NCI-H2081 treated with DMSO at 0.1 percent for 48 hours (cell line): ENCODE data around the gene NDUFA9.

ENCODE experiments used
- DNase-seq: peaks from one replicate; lab custom pipeline; 2025; lab: John Stamatoyannopoulos, UW

The NDUFA9 gene

DNA sequence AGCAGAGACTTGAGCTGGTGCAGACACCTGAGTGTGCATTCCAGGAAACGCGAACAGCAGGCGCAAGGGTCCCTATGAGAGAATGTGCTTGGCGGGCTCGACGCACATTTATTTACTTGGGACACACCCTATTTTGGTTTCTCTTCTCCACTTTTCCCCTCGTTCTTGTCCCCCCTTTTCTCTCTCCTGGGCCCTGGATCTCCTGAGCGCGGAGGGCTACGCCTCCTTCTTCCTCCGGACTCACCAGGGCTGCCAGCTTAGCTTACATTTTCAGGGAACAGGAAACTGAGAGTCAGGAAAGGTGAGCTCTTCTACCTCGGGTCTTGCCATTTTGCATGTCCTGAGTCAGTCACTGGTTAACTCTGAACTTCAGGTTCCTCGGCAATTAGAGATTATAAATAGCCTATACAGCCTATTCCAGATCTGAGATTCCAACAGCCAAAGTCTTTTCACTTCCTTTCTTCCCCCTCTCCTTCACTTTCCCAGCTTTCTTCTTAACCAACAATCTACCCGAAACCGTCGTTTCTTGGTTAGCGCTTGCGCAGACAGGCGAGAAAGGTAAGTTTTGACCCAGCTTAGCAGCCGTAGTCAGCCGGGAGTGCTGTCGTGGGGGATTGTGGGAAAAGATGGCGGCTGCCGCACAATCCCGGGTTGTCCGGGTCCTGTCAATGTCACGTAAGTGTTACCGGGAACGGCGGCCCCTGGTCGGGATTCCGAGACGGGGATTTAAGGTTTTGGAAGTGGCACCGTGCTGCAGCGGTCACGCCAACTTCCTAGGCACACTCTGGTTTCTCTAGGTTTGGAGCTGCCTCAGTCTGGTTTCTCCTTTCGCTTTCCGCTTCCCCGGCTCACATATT is at the start of gene NDUFA9, which contains the start of gene AKAP3:
TSS of gene NDUFA9 (plus strand) at position 614 of the 857 bp plus-strand sequence. CDS start at position 627, 13 bp downstream.
TSS of gene AKAP3 (minus strand) at position 551 of the 857 bp plus-strand sequence. CDS start 10,855 bp downstream, outside the sequence.
- DNase-seq, result peak; percentile 43

- no peak for DNase-seq
Measured at GRCh38 chr12:4603421-4603820, 45.5 kb upstream of the NDUFA9 start.

GRCh38 chr12:4603946-4604345 is 45.0 kb upstream of the NDUFA9 start:
- DNase-seq, result no peak

GRCh38 chr12:4604684-4605193 is 44.2 kb upstream of the NDUFA9 start:
- DNase-seq, result peak; percentile 24

DNA sequence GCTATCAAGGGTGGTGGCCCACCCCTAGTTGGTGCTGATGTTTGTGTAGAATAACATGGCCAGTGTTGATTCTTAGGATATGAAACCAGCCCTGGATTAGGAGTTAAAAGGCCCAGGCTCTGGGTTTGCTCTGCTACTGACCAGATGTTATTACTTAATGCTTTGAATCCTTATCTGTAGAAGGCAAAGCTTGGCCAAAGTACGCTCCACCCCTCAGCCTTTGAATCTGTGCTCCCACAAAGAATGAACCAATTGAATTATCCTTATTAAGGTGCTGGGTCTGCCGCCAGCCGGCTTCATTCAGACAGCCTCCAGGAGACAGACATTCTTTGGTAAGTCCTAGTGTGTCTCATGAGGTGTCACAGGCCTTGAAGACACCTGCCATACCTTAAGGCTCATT is 41.9 kb upstream of the NDUFA9 start:
- DNase-seq, result no peak

GRCh38 chr12:4609071-4609470 is 39.8 kb upstream of the NDUFA9 start:
- DNase-seq, result no peak

DNA sequence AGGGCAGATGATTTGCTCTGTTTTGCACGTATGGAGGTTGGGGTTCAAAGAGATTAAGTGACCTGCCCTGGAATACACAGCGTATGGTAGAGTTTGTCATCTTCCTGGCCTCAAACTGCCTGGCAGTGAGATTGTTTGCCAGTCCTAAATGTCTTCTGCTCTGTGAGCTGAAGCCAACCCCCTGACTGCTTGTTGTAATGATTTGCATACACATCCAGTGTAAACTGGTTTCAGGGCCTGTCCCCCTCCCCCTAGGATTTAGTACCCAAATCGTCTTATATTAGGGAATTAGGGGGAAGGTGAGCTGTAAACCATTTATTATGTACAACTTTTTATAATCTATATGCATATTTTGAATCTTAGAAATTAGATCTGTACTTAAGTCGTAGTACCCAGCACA is 38.4 kb upstream of the NDUFA9 start:
- DNase-seq, result no peak

- DNase-seq, result no peak
Measured at GRCh38 chr12:4615667-4616066, 33.2 kb upstream of the NDUFA9 start.

GRCh38 chr12:4621511-4621910 is 27.4 kb upstream of the NDUFA9 start:
- no peak for DNase-seq

DNA sequence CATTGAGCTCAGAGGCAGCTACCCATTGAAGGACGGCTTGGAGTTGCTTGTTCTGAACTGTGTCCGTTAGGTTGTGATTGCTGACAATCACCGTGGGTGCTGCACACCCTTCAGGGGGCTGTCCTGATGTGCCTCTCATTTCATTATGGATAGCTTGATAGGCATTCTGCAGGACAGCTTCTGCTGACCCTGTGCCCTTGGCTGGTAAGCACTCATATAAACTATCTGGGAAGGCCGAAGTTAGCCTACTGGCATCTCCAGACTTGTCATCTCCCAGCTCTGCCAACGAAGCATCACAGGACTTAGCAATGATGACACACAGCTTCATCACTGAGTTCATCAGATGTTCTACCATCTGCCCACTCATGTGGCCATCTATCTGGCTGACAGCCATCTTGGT is 22.4 kb upstream of the NDUFA9 start:
- no peak for DNase-seq

GRCh38 chr12:4628406-4628805 is 20.5 kb upstream of the NDUFA9 start:
- DNase-seq, result no peak

- DNase-seq, result no peak
Measured at GRCh38 chr12:4630262-4630661, 18.7 kb upstream of the NDUFA9 start.

DNA sequence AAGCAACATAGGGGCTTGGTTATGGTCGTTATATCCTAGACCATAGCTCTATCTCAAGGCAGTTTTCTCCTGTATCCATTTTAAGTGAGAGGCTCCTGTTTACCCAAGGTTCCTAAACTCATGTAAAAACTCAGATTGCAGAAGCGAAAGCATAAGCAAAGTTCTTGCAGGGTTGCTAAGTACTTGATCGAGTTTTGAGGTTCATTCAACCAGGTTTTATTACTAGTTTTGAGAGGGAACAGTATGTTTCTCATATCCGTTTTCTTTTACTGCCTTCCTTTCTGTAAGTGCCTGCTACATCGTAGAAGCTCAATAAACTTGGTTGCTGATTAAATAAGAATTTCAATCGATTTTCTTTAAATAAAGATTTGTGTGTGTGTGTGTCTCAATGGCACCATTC is 5.2 kb upstream of the NDUFA9 start:
- no peak for DNase-seq

DNA sequence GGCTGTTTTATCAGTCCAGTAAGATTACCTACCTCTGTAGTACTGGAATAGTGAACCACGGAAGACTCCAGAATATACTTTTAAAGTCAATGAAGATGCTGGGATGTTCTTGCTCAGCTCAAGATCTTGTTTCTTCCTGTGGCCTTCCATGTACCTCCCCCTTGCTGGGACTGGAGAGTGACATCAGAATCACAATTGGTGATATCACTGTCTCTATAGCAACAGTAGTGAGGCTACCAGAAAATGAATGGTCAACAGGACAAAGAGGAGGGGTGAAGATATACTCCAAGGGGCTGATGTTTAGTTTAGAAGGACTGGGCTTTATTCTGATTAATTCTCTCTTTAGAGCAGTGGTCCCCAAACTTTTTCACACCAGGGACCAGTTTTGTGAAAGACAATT is 3.9 kb upstream of the NDUFA9 start:
- DNase-seq, result no peak

DNA sequence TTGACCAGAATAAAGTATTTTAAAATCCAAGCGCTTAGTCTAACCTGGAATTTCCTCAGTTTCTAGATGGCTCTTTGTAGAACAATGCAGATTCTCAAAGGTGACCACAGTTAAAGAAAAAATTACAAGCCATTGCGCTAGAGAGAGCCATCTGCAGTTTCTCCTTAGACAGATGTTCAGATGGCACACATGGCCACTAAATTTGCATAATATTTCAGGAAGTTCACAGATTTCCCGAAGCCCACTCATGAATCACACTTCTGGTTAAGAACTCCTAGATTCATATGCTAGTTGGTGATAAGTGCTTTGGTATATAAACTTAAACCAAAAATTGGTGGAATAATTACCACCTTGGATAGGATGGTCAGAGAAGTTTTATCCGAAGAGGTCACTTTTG is 812 bp upstream of the NDUFA9 start:
- no peak for DNase-seq

DNA sequence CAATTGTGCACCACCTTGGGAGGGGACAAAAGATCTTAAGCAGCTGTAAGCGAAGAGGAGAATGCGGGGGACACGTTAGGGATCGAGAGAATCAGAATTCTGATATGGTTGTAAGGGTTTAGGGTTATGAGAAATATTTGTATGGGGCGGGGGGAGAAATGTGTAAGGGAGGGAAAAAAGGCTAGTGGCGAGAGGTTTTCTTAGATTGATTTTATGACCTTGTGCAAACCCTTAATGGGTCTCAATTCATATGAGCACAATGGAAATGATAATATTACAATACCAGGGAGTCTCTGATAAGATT is 396 bp downstream of the NDUFA9 start:
- no peak for DNase-seq

DNA sequence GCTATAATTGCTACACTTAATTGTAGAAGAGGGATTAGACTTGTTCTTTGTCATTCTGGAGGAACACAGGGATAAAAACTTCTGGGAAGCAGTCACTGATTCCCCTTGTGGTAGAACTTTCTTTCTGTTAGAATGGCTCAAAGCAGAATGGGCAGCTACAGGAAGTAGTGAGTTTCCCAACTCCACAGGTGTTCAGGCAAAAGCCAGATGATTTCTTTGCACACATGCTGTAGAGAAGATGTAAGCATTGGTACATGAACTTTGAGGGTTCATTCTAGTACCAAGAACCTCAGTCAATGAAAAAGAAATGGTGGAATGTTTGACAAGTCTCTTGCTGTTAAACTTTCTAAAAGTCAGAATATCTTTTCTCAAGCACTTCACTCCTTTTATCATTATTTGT is 4.3 kb downstream of the NDUFA9 start:
- DNase-seq, result no peak

GRCh38 chr12:4653691-4654090 is 4.8 kb downstream of the NDUFA9 start:
- no peak for DNase-seq

- DNase-seq, result no peak
Measured at GRCh38 chr12:4663971-4664505, 15.1 kb downstream of the NDUFA9 start.

GRCh38 chr12:4665236-4665635 is 16.3 kb downstream of the NDUFA9 start:
- no peak for DNase-seq

- no peak for DNase-seq
Measured at GRCh38 chr12:4679711-4680110, 30.8 kb downstream of the NDUFA9 start.

DNA sequence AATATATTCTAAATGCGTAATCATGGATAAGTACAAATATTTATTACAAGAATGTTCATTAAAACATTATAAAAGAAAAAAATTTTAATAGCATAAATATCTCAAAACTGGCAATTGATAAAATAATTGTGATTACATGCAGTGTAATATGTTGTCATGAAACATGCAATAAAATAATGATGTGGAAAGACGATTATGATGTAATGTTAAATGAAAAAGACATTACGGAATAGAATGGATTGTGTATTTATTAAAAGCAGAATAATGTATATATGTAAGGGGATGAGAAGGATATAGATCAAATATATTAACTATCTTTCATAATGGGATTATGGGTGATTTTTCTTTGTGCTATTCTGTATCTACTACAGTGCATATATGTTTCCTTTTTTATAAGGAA is 32.8 kb downstream of the NDUFA9 start:
- DNase-seq, result no peak

DNA sequence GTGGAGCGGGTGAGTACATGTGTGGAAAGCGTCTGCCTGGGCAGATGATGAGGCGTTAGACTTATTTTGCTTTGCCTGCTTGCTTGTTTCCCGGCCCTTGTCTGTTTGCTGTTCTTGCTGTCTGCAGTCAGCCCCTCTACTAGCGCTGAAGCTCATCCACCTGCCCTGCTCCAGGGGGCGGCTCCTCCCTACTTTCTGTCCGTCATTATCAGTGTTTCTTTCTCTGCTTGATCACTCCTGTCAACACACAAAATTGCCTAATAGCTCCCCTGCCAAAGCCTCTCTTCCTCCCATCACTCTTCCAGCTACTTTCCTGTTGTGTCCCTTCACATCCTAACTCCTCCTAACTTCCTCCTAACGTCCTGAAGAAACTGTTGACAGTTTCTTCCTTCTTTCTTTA is 36.4 kb downstream of the NDUFA9 start:
- no peak for DNase-seq

GRCh38 chr12:4690760-4691159 is 41.8 kb downstream of the NDUFA9 start:
- no peak for DNase-seq
